Measurements from ENCODE around the gene PPP1R1B. TPM values are rescaled to one million over a fixed set of nuclear protein-coding genes. Genes with fewer than 3 reads are reported as not detected.

PPP1R1B gene
- polyA plus RNA-seq, 1 donor (not counting 4 experiments of a cell fraction or from before 2014, with no cell fraction given), result 0.18 TPM

DNA sequence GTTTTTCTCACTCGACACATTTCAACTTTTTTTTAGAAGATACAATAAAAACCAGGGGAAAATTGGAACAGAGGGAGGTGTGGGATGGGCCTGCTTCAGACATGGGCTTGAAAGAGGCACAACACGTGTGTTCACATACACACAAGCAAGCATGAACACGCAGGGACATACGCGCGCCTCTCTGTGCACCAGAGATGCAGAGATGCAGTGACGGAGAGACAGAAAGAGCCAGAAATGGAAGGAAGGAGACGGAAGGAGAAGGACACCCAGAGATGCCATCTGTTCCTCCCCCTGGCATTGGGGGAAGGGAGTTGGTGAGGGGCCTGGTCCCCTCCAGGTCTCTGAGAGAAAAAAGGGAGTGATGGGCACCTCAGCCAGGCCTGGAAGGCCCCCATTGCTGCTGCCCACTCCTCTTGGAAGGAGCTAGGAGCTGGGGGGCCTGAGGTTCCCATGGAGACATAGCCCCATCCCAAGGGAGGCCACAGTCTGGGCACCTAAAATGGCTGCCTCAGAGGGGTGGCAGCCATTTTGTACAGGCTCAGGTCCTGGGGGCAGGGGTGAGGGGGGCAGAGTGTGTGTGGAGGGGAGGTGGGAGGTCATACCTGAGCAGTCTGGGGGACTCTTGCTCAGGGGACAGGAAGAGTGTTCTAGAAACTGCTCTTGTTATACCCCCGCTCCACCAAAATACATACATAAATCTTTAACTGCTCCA is 15.2 kb upstream of the PPP1R1B start:
- Histone ChIP-seq H3K9me1 (ENCODE audit: control insufficient read depth, extremely low read depth, insufficient read depth, low read length) (no peaks in the 10 kb centered on the region), H3K9ac (ENCODE audit: control insufficient read depth, extremely low read depth, insufficient read depth, low read length) (no peak overlapping the region), H3K4me3 (ENCODE audit: control insufficient read depth in 2 of 3, extremely low read depth in 1 of 3, insufficient read depth in 2 of 3, low read depth in 1 of 3, low read length in 3 of 3) (no peak overlapping the region), H3K9me3 (ENCODE audit: control insufficient read depth, low read depth, low read length) (no peaks in the 10 kb centered on the region), H3K27ac (ENCODE audit: control insufficient read depth, insufficient read depth, low read length) (no peak overlapping the region), H3K27me3 (ENCODE audit: control insufficient read depth, extremely low read depth, insufficient read depth, low read length) (peaks cover 53% of the 10 kb centered on the region), H3K36me3 (ENCODE audit: control insufficient read depth in 2 of 2, extremely low read depth in 1 of 2, insufficient read depth in 2 of 2, low read length in 2 of 2) (no peaks in the 10 kb centered on the region), H3K79me2 (ENCODE audit: control insufficient read depth, insufficient read depth, low read length) (no peaks in the 10 kb centered on the region), H3K4me1 (ENCODE audit: control insufficient read depth, extremely low read depth, insufficient read depth, low read length) (no peaks in the 10 kb centered on the region), H3K4me2 (ENCODE audit: control insufficient read depth, extremely low read depth, insufficient read depth, low read depth, low read length) (no peak overlapping the region), H4K20me1 (ENCODE audit: control insufficient read depth, extremely low read depth, insufficient read depth, low read length) (no peaks in the 10 kb centered on the region), H2AFZ (ENCODE audit: control insufficient read depth, low read length) (no peak overlapping the region)
- no peak for DNase-seq (ENCODE audit: low read depth, low spot score)
- no peak for FAIRE-seq
- TF ChIP-seq EZH2 (IDR thresholded peaks at IDR 0.05; ENCODE audit: low read length), result no peak
- TF ChIP-seq, protein P1, sequence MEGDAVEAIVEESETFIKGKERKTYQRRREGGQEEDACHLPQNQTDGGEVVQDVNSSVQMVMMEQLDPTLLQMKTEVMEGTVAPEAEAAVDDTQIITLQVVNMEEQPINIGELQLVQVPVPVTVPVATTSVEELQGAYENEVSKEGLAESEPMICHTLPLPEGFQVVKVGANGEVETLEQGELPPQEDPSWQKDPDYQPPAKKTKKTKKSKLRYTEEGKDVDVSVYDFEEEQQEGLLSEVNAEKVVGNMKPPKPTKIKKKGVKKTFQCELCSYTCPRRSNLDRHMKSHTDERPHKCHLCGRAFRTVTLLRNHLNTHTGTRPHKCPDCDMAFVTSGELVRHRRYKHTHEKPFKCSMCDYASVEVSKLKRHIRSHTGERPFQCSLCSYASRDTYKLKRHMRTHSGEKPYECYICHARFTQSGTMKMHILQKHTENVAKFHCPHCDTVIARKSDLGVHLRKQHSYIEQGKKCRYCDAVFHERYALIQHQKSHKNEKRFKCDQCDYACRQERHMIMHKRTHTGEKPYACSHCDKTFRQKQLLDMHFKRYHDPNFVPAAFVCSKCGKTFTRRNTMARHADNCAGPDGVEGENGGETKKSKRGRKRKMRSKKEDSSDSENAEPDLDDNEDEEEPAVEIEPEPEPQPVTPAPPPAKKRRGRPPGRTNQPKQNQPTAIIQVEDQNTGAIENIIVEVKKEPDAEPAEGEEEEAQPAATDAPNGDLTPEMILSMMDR (optimal IDR thresholded peaks at IDR 0.05 in 1 of 3, IDR thresholded peaks at IDR 0.05 in 1 of 3, conservative IDR thresholded peaks at IDR 0.05 in 1 of 3; ENCODE audit: extremely low read depth in 1 of 3, insufficient read depth in 2 of 3, low read length in 3 of 3), result no peak
- dilution Hi-C loops (cut with MboI; ENCODE audit: extremely low pct_ligation_motif_present, low sequenced_read_pairs), result no loop called here

DNA sequence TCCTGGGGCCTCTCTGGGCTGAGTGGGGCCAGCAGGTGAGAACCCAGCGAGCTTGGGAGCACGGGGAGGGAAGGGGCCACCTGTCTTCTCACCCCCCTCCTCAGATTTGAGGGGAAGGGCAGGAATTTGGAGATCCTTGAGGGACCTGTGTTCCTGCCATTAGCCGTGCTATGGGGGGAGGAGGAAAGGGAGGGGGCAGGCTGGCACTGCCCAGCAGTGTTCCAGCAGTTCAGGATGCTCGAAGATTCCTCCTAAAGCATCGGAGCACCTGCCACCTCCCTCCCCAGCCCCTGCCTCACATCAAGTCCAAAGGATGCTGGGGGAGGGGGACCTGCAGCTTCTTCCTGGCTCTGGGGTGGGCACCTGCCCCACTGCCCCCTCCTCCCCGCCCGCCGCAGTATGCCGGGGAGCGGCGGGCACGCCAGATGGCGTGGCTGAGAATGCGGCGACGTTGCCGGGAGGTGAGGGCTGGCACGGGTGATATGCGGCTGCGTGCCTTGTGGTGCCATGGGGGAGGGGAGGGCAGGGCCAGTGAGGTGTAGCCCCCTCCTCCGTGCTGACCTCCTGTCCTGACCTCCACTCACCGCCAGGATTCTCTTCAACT is 14.4 kb upstream of the PPP1R1B start:
- FAIRE-seq (no peak), DNase-seq (ENCODE audit: low read depth, low spot score) (no peak)
- Histone ChIP-seq H3K4me1 (ENCODE audit: control insufficient read depth, extremely low read depth, insufficient read depth, low read length) (no peaks in the 10 kb centered on the region), H3K9me3 (ENCODE audit: control insufficient read depth, low read depth, low read length) (no peaks in the 10 kb centered on the region), H3K9me1 (ENCODE audit: control insufficient read depth, extremely low read depth, insufficient read depth, low read length) (no peaks in the 10 kb centered on the region), H3K9ac (ENCODE audit: control insufficient read depth, extremely low read depth, insufficient read depth, low read length) (no peak overlapping the region), H3K4me2 (ENCODE audit: control insufficient read depth, extremely low read depth, insufficient read depth, low read depth, low read length) (no peak overlapping the region), H3K27me3 (ENCODE audit: control insufficient read depth, extremely low read depth, insufficient read depth, low read length) (peaks cover 54% of the 10 kb centered on the region), H3K36me3 (ENCODE audit: control insufficient read depth in 2 of 2, extremely low read depth in 1 of 2, insufficient read depth in 2 of 2, low read length in 2 of 2) (no peaks in the 10 kb centered on the region), H2AFZ (ENCODE audit: control insufficient read depth, low read length) (no peak overlapping the region), H3K27ac (ENCODE audit: control insufficient read depth, insufficient read depth, low read length) (no peak overlapping the region), H3K4me3 (ENCODE audit: control insufficient read depth in 2 of 3, extremely low read depth in 1 of 3, insufficient read depth in 2 of 3, low read depth in 1 of 3, low read length in 3 of 3) (no peak overlapping the region), H4K20me1 (ENCODE audit: control insufficient read depth, extremely low read depth, insufficient read depth, low read length) (no peaks in the 10 kb centered on the region), H3K79me2 (ENCODE audit: control insufficient read depth, insufficient read depth, low read length) (no peaks in the 10 kb centered on the region)
- dilution Hi-C loops (cut with MboI; ENCODE audit: extremely low pct_ligation_motif_present, low sequenced_read_pairs), result no loop called here
- TF ChIP-seq, protein P1 (optimal IDR thresholded peaks at IDR 0.05 in 1 of 3, IDR thresholded peaks at IDR 0.05 in 1 of 3, conservative IDR thresholded peaks at IDR 0.05 in 1 of 3; ENCODE audit: extremely low read depth in 1 of 3, insufficient read depth in 2 of 3, low read length in 3 of 3), result no peak
- no peak for TF ChIP-seq EZH2 (IDR thresholded peaks at IDR 0.05; ENCODE audit: low read length)
